Mucosa of stomach (tissue), 1 donor: Measurements from ENCODE around the gene TMEM14A.
A peak's percentile ranks its signal among the peaks of the same experiment; 100 is the strongest.
"Not testable (repeated sequence)": the region's sequence is repeated elsewhere in the genome, so short reads cannot be mapped to it uniquely, and the experiment has no call there.

ENCODE experiments used
- H3K27me3 ChIP-seq: one replicate; pipeline ENCODE4 v1.7.0; 2013; ENCODE audit warnings: mild to moderate bottlenecking, low read length; ENCODE audit not compliant: control insufficient read depth, insufficient read depth
- H3K36me3 ChIP-seq: one replicate; pipeline ENCODE4 v1.7.0; 2013; ENCODE audit warnings: low read length; ENCODE audit not compliant: control insufficient read depth, insufficient read depth
- H3K4me1 ChIP-seq: one replicate; pipeline ENCODE4 v1.7.0; 2013; ENCODE audit warnings: mild to moderate bottlenecking, low read length; ENCODE audit not compliant: control insufficient read depth, insufficient read depth
- H3K4me3 ChIP-seq: one replicate; pipeline ENCODE4 v1.7.0; 2013; ENCODE audit warnings: low read length
- H3K9ac ChIP-seq: one replicate; pipeline ENCODE4 v1.7.0; 2013; ENCODE audit warnings: mild to moderate bottlenecking, low read length, moderate library complexity
- H3K9me3 ChIP-seq: one replicate; pipeline ENCODE4 v1.7.0; 2013; ENCODE audit warnings: mild to moderate bottlenecking, low read length, moderate library complexity; ENCODE audit not compliant: control insufficient read depth
- donor health status: Pancreatic carcinoma.

Gene TMEM14A

DNA sequence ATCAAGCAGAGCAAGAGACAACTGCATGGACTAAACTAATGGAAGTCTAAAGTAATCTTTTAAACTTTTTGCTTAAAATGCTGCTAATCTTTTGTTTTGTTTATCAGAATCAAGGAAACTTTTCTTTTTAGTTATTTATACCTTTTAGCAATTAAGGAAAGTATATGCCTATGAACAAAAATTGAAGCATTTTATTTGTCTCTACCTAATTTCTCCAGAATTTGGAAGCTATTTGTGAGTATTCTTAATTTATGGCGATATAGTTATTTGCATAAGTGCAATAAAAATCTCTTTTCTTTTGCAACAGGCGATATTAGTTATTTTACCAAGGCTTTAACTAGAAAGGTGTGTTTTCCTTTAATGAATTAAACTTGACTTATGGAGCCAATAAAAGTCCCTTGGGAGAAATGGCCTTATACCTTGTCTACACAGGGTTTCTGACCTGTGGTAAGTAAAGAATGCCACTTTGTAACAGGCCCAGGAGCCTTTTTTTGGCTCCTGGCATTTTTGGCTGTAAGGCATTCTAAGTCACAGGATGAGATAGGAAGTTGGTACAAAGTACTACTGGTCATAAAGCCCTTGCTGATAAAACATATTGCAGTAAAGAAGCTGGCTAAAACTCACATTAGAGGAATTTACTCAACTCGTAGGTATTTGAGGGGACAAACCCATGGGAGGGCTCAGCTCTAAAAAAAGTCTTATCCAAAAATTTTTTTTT is 37.2 kb downstream of the TMEM14A start:
- Histone ChIP-seq H3K36me3 (no peaks in the 10 kb centered on the region), H3K4me1 (no peaks in the 10 kb centered on the region), H3K4me3 (no peak overlapping the region), H3K27me3 (no peaks in the 10 kb centered on the region), H3K9ac (no peak overlapping the region), H3K9me3 (no peaks in the 10 kb centered on the region)

DNA sequence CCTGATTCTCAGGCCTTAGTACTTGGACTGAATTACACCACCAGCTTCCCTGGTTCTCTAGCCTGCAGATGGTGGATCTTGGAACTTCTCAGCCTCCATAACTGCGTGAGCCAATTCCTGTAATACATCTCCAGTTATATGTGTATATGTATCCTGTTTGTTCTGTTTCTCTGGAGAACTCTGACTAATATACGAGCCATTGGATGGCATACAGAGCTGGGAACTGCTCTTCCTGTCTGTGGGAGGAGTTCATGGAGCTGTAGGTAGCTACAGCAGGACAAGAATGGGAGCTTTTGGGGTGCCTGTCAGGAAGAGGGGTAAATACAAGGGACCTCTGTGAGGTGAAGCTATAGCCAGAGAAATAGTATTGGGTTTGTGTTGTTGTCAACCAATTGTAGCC is 41.2 kb downstream of the TMEM14A start:
- Histone ChIP-seq H3K4me1 (no peaks in the 10 kb centered on the region), H3K9ac (no peak overlapping the region), H3K4me3 (no peak overlapping the region), H3K9me3 (no peaks in the 10 kb centered on the region), H3K36me3 (no peaks in the 10 kb centered on the region), H3K27me3 (no peaks in the 10 kb centered on the region)

DNA sequence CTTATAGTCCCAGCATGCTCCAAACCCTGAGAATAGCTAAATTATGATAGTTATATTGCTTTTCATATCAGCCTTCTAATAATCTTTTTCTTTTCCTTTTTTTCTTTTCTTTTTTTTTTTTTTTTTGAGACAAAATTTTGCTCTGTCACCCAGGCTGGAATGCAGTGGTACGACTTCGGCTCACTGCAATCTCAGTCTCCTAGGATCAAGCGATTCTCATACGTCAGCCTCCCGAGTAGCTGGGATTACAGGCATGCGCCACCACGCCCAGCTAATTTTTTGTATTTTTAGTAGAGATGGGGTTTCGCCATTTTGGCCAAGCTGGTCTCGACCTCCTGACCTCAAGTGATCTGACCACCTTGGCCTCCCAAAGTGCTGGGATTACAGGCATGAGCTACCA is 43.8 kb downstream of the TMEM14A start:
- H3K36me3 ChIP-seq, H3K9me3 ChIP-seq, H3K9ac ChIP-seq, H3K4me1 ChIP-seq, H3K27me3 ChIP-seq, H3K4me3 ChIP-seq: not testable (repeated sequence)

DNA sequence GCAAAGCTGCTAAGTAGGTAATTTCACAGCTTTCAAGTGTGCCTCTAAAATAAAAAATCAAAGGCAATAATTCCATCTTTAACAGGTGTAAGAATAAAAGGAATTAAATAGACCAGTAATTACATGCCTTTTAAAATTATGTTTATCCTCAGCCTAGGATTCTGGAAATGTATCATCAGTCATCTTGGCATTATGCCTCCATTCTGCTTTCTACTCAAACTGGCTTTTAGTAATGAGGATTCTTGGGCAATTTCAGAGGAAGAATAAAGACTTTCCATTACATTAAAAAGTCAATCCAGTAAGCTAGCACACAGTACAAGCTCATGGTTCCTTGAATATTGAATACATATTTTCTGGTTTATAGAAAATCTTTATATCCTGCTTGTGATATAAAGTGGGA is 47.6 kb downstream of the TMEM14A start:
- Histone ChIP-seq H3K4me1 (no peaks in the 10 kb centered on the region), H3K9me3 (no peaks in the 10 kb centered on the region), H3K27me3 (no peaks in the 10 kb centered on the region), H3K9ac (no peak overlapping the region), H3K4me3 (no peak overlapping the region), H3K36me3 (no peaks in the 10 kb centered on the region)

DNA sequence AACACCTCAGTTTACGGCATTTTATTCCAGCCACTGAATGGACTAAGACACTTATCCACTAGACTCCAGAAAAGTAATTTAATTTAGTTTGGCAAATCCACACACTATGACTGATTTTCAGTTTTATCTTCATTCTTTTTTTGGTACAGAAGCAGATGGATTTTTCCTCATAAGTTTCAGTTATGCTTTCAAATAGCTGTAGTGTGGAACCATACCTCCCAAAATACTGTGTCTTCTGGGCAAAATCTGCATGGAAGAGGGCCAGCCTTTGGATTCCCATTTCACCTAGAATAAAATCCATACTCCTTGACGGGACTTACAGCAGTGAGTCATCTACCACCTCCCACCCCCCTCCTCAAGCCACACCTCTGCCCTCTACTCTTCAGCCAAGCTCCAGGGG is 49.4 kb downstream of the TMEM14A start:
- H3K27me3 ChIP-seq, result no peaks in the 10 kb centered on the region
- H3K4me1 ChIP-seq, result peaks cover 17% of the 10 kb centered on the region
- no peak overlapping the region for H3K4me3 ChIP-seq
- H3K9ac ChIP-seq, result no peak overlapping the region
- H3K9me3 ChIP-seq, result no peaks in the 10 kb centered on the region
- no peaks in the 10 kb centered on the region for H3K36me3 ChIP-seq

DNA sequence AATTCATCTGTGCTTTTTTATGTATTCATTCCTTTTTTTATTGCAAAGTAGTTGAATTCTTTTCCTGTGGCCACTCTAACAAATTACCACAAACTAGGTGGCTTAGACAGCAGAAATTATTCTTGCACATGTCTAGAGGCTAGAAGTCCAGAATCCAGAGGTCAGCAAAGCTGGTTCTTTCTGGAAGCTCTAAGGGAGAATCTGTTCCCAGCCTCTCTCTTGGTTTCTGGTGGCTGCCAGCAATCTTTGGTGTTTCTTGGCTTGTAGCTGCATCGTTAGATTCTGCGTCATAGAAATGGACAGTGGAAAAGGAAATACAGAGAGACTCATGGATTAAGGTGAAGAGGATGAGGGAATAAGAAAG is 53.1 kb downstream of the TMEM14A start:
- Histone ChIP-seq H3K9ac (no peak overlapping the region), H3K27me3 (no peaks in the 10 kb centered on the region), H3K4me3 (no peak overlapping the region), H3K9me3 (no peaks in the 10 kb centered on the region), H3K4me1 (peaks cover 44% of the 10 kb centered on the region), H3K36me3 (no peaks in the 10 kb centered on the region)

DNA sequence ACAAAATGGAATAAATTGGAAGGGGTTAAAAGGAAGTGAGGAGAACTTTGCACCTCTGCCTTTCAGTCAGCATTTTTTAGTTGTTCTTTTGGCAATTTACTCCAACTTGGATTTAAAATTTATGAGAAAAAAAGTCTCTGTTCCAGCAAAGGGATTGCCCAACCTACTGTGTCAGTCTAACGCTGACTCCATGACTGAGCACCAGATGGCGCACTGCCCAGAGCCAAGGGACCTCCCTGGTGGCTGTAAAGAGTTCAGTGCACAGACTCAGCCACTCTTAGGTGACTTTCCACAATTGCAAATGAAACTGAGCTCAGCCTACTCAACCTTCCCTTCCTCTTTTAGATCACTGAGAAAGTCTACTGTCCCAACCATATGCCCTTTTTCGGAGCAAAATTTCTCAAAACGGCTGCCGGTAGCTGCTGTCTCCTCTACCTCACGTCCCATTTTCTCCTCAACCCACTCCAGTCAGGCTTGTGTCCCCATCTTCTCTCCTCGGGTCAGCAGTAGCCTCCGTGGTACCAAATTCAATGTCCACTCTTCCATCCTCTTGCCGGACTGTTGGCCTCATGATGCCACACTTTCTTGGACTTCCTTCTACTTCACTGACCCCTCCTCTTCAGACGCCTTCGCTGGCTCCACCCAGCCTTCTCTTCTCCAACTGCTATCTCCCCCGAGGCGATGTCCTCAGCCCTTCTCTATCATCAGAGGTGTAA is 53.7 kb downstream of the TMEM14A start:
- H3K9me3 ChIP-seq, result no peaks in the 10 kb centered on the region
- H3K4me1 ChIP-seq, result peaks cover 50% of the 10 kb centered on the region
- H3K36me3 ChIP-seq, result no peaks in the 10 kb centered on the region
- no peaks in the 10 kb centered on the region for H3K27me3 ChIP-seq
- peak overlapping the region; percentile 9 for H3K4me3 ChIP-seq
- H3K9ac ChIP-seq, result peak overlapping the region; percentile 15

DNA sequence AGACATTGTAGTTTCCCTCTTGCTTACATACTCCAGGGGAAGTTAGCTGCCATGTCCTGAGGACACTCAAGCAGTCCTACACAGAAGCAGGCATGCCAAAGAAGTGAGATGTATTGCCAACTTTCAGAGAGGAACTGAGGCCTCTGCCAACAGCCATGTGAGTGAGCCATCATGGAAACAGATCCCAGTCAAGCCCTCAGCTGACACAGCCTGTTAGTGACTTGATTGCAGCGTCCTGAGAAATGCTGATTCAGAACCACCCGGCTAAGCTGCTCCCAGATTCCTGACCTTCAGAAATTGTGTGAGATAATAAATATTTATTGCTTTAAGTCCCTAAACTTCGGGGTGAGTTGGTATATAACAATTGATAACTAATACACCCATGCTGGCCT is 54.2 kb downstream of the TMEM14A start:
- Histone ChIP-seq H3K9me3 (no peaks in the 10 kb centered on the region), H3K4me1 (peaks cover 53% of the 10 kb centered on the region)

DNA sequence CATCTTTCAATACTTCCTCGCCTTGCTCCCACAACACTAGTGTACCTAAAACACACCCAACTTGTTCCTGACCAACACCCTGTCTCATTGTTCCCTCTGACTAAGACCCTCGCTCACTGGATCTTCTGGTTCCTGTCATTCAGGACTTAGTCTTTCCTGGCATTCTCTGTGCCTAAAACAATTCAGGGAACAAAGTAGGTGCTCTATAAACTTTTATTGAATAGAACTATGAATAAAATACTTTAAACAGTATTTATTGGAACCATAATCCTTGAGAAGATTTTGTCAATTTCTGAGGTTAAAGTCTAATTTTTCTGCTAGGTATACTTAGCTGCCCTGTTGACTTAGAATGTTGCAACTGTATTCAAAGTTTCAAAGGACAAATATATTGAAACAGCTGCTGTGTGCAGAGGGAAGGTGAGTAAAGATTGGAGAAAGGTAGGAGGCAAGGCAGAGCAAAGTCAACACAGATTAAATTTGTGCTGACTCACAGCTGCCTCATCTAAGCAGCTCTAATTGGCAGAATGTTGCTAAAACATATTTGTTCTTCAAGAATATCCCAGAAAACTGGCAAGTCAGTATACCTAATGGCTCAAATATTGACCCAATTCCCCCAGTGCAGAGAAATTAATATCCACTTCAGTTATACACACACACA is 54.8 kb downstream of the TMEM14A start:
- Histone ChIP-seq H3K9me3 (no peaks in the 10 kb centered on the region), H3K4me3 (no peak overlapping the region), H3K27me3 (no peaks in the 10 kb centered on the region), H3K4me1 (peaks cover 53% of the 10 kb centered on the region), H3K9ac (peak overlapping the region; percentile 15), H3K36me3 (no peaks in the 10 kb centered on the region)

More for the DNA sequence above, 54.2 kb downstream of the TMEM14A start:
- Histone ChIP-seq H3K4me3 (peak overlapping the region; percentile 9), H3K27me3 (no peaks in the 10 kb centered on the region), H3K36me3 (no peaks in the 10 kb centered on the region), H3K9ac (peak overlapping the region; percentile 15)

DNA sequence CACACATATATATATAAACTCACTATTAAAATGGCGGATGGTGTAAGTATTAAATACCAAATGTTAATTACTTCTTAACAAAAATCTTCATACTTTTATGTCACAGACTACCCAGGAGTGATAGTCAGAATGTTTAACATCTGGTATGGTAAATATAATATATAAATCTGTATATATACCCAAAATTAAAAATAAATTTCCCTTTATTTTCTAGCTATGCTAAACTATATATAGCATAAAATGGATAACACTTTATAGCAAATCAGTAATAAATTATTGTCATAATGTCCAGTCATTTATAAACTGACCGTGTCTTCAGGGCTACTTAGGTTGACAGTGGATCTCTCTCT is 55.3 kb downstream of the TMEM14A start:
- H3K9me3 ChIP-seq, result no peaks in the 10 kb centered on the region
- H3K27me3 ChIP-seq, result no peaks in the 10 kb centered on the region
- H3K4me1 ChIP-seq, result peaks cover 53% of the 10 kb centered on the region
- no peak overlapping the region for H3K9ac ChIP-seq
- H3K4me3 ChIP-seq, result no peak overlapping the region
- no peaks in the 10 kb centered on the region for H3K36me3 ChIP-seq

DNA sequence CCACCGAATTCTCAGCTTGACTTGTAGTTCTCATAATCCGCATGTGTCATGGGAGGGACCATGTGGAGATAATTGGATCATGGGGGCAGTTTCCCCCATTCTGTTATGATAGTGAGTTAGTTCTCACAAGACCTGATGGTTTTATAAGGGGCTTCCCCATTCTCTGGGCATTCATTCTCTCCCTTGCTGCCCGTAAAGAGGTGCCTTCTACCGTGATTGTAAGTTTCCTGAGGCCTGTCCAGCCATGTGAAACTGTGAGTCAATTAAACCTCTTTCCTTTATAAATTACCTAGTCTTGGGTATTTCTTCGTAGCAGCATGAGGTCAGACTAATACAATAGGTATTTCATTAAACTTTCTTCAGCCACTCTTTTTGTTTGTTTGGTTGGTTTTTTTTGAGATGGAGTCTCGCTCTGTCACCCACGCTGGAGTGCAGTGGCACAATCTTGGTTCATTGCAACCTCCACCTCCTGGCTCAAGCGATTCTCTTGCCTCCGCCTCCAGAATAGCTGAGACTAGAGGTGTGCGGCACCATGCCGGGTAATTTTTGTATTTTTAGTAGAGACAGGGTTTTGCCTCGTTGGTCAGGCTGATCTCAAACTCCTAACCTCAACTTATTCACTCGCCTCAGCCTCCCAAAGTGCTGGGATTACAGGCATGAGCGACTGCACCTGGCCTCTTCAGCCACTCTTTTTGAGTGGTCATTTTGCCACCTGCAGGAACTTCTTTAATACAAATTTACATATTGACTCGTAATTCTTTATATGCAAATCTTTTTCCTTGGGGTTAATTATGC is 56.0 kb downstream of the TMEM14A start:
- Histone ChIP-seq H3K9ac (no peak overlapping the region), H3K4me3 (no peak overlapping the region), H3K27me3 (no peaks in the 10 kb centered on the region), H3K4me1 (peaks cover 53% of the 10 kb centered on the region), H3K36me3 (no peaks in the 10 kb centered on the region), H3K9me3 (no peaks in the 10 kb centered on the region)

DNA sequence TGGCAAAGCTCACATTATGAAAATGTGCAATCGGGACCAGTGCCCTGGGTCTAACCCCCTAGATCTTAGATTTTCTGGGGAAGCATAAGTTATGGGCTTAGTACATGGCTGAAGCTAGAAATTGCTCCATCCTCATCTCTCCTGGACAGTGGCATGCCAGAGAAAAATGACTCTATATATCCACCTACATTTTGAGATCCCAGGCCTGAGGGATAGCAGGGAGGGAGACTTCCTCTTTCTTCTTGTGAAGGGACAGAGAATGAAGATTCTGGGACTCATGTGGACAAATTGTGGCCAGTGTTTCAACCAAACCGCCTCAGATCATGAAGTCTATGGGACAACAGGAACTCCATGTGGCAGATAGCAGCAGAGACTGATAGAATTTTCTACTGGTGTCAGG is 57.0 kb downstream of the TMEM14A start:
- H3K9ac ChIP-seq, result no peak overlapping the region
- no peaks in the 10 kb centered on the region for H3K27me3 ChIP-seq
- no peaks in the 10 kb centered on the region for H3K36me3 ChIP-seq
- no peak overlapping the region for H3K4me3 ChIP-seq
- H3K9me3 ChIP-seq, result no peaks in the 10 kb centered on the region
- H3K4me1 ChIP-seq, result peaks cover 56% of the 10 kb centered on the region
